HepG2 (cell line): ENCODE data around the gene MAGEB2. TPM values are rescaled to one million over a fixed set of nuclear protein-coding genes. Genes with fewer than 3 reads are reported as not detected.

Source experiments
- ATAC-seq: fragments of 200-7000 bp; cut with Tn5 transposase; 3 replicates; pipeline ENCODE4 v1.9.1; 2020; ENCODE audit warnings: mild to moderate bottlenecking, moderate library complexity
- BruUV-seq: library from RNA; stranded (reverse); fragments of 400-500 nt; replicated peaks from 2 replicates; lab custom pipeline; 2021; lab: Mats Ljungman, UMichigan
- CTCF ChIA-PET: fragments of 300-600 bp; formaldehyde crosslinking; extraction: SDS; loops from one replicate; lab custom pipeline; 2021; ENCODE audit warnings: low total read pairs, inconsistent platforms, low intra/inter-chr PET ratio; lab: Yijun Ruan, JAX
- POLR2A ChIA-PET: fragments of 350-600 bp; sonication (Branson Sonifier 250); formaldehyde crosslinking; loops from one replicate; lab custom pipeline; 2020; ENCODE audit warnings: antibody characterized with exemption, inconsistent platforms; lab: Yijun Ruan, JAX
- DNase-seq: peaks from one replicate; pipeline ENCODE4 v3.0.0-alpha.2; 2015; ENCODE audit warnings: low spot score
- FAIRE-seq: peaks from 3 replicates; lab custom pipeline; 2011; peaks lifted over from hg19 to GRCh38; lab: Jason Lieb, UNC
- H2AFZ ChIP-seq: one replicate; pipeline ENCODE4 v1.6.1; 2011; ENCODE audit warnings: low read length, inconsistent platforms
- H3K27ac ChIP-seq: fragments of 300-600 bp; 3 replicates; pipeline ENCODE4 v1.8.0; 2011; ENCODE audit warnings: mixed run types, mild to moderate bottlenecking, mixed read lengths, low read length, inconsistent platforms; ENCODE audit not compliant: insufficient read depth; ENCODE audit errors: extremely low read length
- H3K27me3 ChIP-seq, 2 experiments: fragments of 200-600 bp in 1 of 2; 2 replicates in 1 of 2; 3 replicates in 1 of 2; pipeline versions ENCODE4 v1.6.0 to v1.8.0; 2011; ENCODE audit warnings: low read length in 2 of 2, mild to moderate bottlenecking in 2 of 2, moderate library complexity in 2 of 2, inconsistent platforms in 1 of 2; ENCODE audit not compliant: insufficient read depth in 2 of 2, control insufficient read depth in 1 of 2
- H3K36me3 ChIP-seq, 2 experiments: fragments of 200-600 bp in 1 of 2; replicated peaks in 1 of 2; 2 replicates in 1 of 2; 3 replicates in 1 of 2; pipeline versions ENCODE4 v1.5.1 to v1.8.0; 2011; ENCODE audit warnings: low read length in 2 of 2, inconsistent platforms in 1 of 2; ENCODE audit not compliant: insufficient read depth in 2 of 2, control insufficient read depth in 1 of 2
- H3K4me1 ChIP-seq: 2 replicates; pipeline ENCODE4 v1.5.1; 2012; ENCODE audit warnings: low read length, inconsistent platforms; ENCODE audit not compliant: insufficient read depth
- H3K4me2 ChIP-seq: 2 replicates; pipeline ENCODE4 v1.6.0; 2011; ENCODE audit warnings: low read depth, low read length, inconsistent platforms
- H3K4me3 ChIP-seq, 3 experiments: fragments of 200-600 bp in 1 of 3; sonication (generic), shearing (Covaris generic) in 1 of 3; replicated peaks in 1 of 3; 2 replicates each; pipeline ENCODE4 v1.5.1; 2011 to 2016; ENCODE audit warnings: low read length in 3 of 3, inconsistent platforms in 2 of 3, low read depth in 2 of 3, mild to moderate bottlenecking in 2 of 3, control low read depth in 1 of 3, mixed read lengths in 1 of 3; ENCODE audit not compliant: insufficient read depth in 1 of 3
- H3K79me2 ChIP-seq: one replicate; pipeline ENCODE4 v1.6.1; 2011; ENCODE audit warnings: low read length, inconsistent platforms; ENCODE audit not compliant: insufficient read depth
- H3K9ac ChIP-seq: 2 replicates; pipeline ENCODE4 v1.6.0; 2011; ENCODE audit warnings: mild to moderate bottlenecking, low read depth, low read length, inconsistent platforms; ENCODE audit not compliant: insufficient read depth
- H3K9me3 ChIP-seq: 2 replicates; pipeline ENCODE4 v1.5.1; 2012; ENCODE audit warnings: mild to moderate bottlenecking, low read length
- H4K20me1 ChIP-seq: 2 replicates; pipeline ENCODE4 v1.6.0; 2011; ENCODE audit warnings: inconsistent platforms, mild to moderate bottlenecking, low read length, moderate library complexity; ENCODE audit not compliant: insufficient read depth
- ARID3A ChIP-seq: IDR thresholded peaks from 2 replicates; pipeline ENCODE4 v1.6.1; 2012; ENCODE audit warnings: low read depth, low read length, improper control_type of control experiment
- DNMT1 ChIP-seq: sonication (generic); formaldehyde crosslinking; IDR thresholded peaks from 2 replicates; pipeline ENCODE4 v1.5.1; 2020; ENCODE audit warnings: mild to moderate bottlenecking, missing genetic modification reagents
- FLYWCH1 ChIP-seq: sonication (generic); formaldehyde crosslinking; IDR thresholded peaks from 2 replicates; pipeline ENCODE4 v1.8.1; 2023; ENCODE audit warnings: mild to moderate bottlenecking, missing genetic modification reagents
- PCBP1 ChIP-seq: fragments of 200-400 bp; formaldehyde crosslinking; IDR thresholded peaks from 2 replicates; pipeline ENCODE4 v1.6.1; 2017; ENCODE audit warnings: mild to moderate bottlenecking, low read depth, low read length, borderline replicate concordance
- ZNF543 ChIP-seq: sonication (generic); formaldehyde crosslinking; IDR thresholded peaks from 2 replicates; pipeline ENCODE4 v1.4.0; 2020; ENCODE audit warnings: mild to moderate bottlenecking, missing genetic modification reagents
- WGBS: methylation state at CpG from one replicate; pipeline ENCODE4 v1.1.6; 2017; ENCODE audit warnings: low lambda C conversion rate; 5-methylcytosine and 5-hydroxymethylcytosine counted together
- in situ Hi-C: cut with HindIII; loops from 2 replicates; pipeline ENCODE4 v1.10.0; 2017; ENCODE audit warnings: low pct_unique_long_range_greater_than_20kb; ENCODE audit not compliant: extremely low pct_ligation_motif_present
- intact Hi-C: fragments of 100-400 bp; cut with micrococcal nuclease; formaldehyde crosslinking; loops from one replicate; pipeline ENCODE4 v1.10.0; 2022; ENCODE audit not compliant: unreplicated experiment
- polyA plus RNA-seq, 8 experiments: library from polyadenylated mRNA; depleted of rRNA in 3 of 8; stranded (reverse) in 7 of 8; unstranded in 1 of 8; fragments of >200 nt; fragmentation: Illumina TruSeq in 4 of 8; extraction: Trizol in 4 of 8; gene quantifications; 2 replicates each; pipeline versions ENCODE4 v1.2.1 to v1.2.3, GENCODE V29; 2011 to 2016; ENCODE audit warnings: low read depth in 4 of 8, missing spikeins in 1 of 8, mixed read lengths in 1 of 8; ENCODE audit not compliant: insufficient read depth in 1 of 8
- total RNA-seq, 5 experiments: library from RNA; depleted of rRNA; stranded (reverse); fragments of >200 nt; fragmentation: Illumina TruSeq; extraction: Trizol; gene quantifications; 2 replicates each; pipeline ENCODE4 v1.2.3, GENCODE V29; 2016; ENCODE audit warnings: low read depth in 1 of 5
- TF ChIP-seq, protein P1 (sequence below): IDR thresholded peaks from 2 replicates; pipeline ENCODE4 v1.6.1; 2018; ENCODE audit warnings: missing genetic modification reagents
- TF ChIP-seq, protein P2 (sequence below): sonication (generic); formaldehyde crosslinking; IDR thresholded peaks from 2 replicates; pipeline ENCODE4 v1.4.0; 2020; ENCODE audit warnings: missing genetic modification reagents

The MAGEB2 gene
- total and polyA plus RNA-seq, 2 of the 13 experiments (the other 11 are each of a cell fraction or from before 2014, with no cell fraction given): not detected

DNA sequence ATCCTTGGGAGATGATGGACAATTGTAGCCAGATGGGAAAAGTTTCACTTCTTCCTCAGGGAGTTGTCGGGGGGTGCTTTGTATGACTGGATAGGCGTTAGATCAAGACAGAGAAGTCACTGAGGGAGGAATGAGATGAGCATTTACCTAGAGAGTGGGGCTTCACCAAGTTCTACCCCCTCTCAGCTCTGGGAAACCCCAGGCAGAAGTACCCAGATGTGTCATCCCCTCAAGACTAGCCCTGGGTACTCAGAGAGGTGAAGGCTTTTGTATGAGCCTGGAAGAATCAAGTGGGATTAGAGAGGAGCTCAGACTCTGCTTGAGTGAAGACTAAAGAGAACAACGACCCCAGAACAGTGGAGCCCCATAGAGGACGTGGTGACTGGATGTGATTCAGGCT is 33.5 kb downstream of the MAGEB2 start:
- ATAC-seq (no peak), FAIRE-seq (no peak), DNase-seq (no peak)
- Histone ChIP-seq H3K27me3 (no peaks in the 10 kb centered on the region), H2AFZ (no peak overlapping the region), H3K4me3 (no peak overlapping the region), H3K79me2 (no peaks in the 10 kb centered on the region), H3K36me3 (no peaks in the 10 kb centered on the region), H3K4me1 (no peaks in the 10 kb centered on the region), H3K9me3 (no peaks in the 10 kb centered on the region), H4K20me1 (no peaks in the 10 kb centered on the region), H3K9ac (no peak overlapping the region), H3K27ac (no peak overlapping the region), H3K4me2 (no peak overlapping the region)
- POLR2A ChIA-PET: no interaction called here
- in situ Hi-C loops: no loop called here
- intact Hi-C loops: no loop called here
- CTCF ChIA-PET: no interaction called here
- WGBS: 21% methylated on average over 4 of the region's 4 CpGs
- TF ChIP-seq DNMT1: no peak
- no TSS peak for BruUV-seq

- FAIRE-seq (no peak), ATAC-seq (no peak), DNase-seq (no peak)
- H3K9ac ChIP-seq: no peak overlapping the region
- no peak overlapping the region for H3K27ac ChIP-seq
- no TSS peak for BruUV-seq
- H3K36me3 ChIP-seq: no peaks in the 10 kb centered on the region
- H3K9me3 ChIP-seq: no peaks in the 10 kb centered on the region
- WGBS: no CpG with 5 or more reads among the region's 1 CpG
- no peak overlapping the region for H3K4me3 ChIP-seq
- no peaks in the 10 kb centered on the region for H3K79me2 ChIP-seq
- no peak overlapping the region for H3K4me2 ChIP-seq
- H3K27me3 ChIP-seq: no peaks in the 10 kb centered on the region
- no peaks in the 10 kb centered on the region for H4K20me1 ChIP-seq
- CTCF ChIA-PET: no interaction called here
- intact Hi-C loops (no loop called here), in situ Hi-C loops (no loop called here)
- TF ChIP-seq, protein P1, sequence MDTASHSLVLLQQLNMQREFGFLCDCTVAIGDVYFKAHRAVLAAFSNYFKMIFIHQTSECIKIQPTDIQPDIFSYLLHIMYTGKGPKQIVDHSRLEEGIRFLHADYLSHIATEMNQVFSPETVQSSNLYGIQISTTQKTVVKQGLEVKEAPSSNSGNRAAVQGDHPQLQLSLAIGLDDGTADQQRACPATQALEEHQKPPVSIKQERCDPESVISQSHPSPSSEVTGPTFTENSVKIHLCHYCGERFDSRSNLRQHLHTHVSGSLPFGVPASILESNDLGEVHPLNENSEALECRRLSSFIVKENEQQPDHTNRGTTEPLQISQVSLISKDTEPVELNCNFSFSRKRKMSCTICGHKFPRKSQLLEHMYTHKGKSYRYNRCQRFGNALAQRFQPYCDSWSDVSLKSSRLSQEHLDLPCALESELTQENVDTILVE: no peak
- TF ChIP-seq FLYWCH1 (no peak), ZNF543 (CRISPR knock-in tag) (no peak), ARID3A (no peak), PCBP1 (no peak)
- TF ChIP-seq, protein P2, sequence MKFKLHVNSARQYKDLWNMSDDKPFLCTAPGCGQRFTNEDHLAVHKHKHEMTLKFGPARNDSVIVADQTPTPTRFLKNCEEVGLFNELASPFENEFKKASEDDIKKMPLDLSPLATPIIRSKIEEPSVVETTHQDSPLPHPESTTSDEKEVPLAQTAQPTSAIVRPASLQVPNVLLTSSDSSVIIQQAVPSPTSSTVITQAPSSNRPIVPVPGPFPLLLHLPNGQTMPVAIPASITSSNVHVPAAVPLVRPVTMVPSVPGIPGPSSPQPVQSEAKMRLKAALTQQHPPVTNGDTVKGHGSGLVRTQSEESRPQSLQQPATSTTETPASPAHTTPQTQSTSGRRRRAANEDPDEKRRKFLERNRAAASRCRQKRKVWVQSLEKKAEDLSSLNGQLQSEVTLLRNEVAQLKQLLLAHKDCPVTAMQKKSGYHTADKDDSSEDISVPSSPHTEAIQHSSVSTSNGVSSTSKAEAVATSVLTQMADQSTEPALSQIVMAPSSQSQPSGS (CRISPR knock-in tag): no peak
- H3K4me1 ChIP-seq: no peaks in the 10 kb centered on the region
- H2AFZ ChIP-seq: no peak overlapping the region
- POLR2A ChIA-PET: no interaction called here
Observed at GRCh38 chrX:30253257-30253656, 37.9 kb downstream of the MAGEB2 start.
